Activated CD4-positive, alpha-beta memory T cell treated with anti-CD3 and anti-CD28 coated beads, Interleukin-2, amount 10 ng/mL, durations not matched to agents 7 days and 5 days (primary cell): ENCODE results near the gene TYRP1. TPM values are rescaled to one million over a fixed set of nuclear protein-coding genes. Genes with fewer than 3 reads are reported as not detected.
"Not testable (repeated sequence)": the region's sequence is repeated elsewhere in the genome, so short reads cannot be mapped to it uniquely, and the experiment has no call there.

Experiments
- CTCF ChIA-PET: fragments of 350-600 bp; sonication (Branson Sonifier 250); formaldehyde crosslinking; loops from one replicate; lab custom pipeline; 2021; ENCODE audit warnings: antibody characterized with exemption, inconsistent platforms; lab: Charles Lee
- POLR2A ChIA-PET: fragments of 350-600 bp; sonication (Branson Sonifier 250); formaldehyde crosslinking; loops from one replicate; lab custom pipeline; 2021; ENCODE audit warnings: antibody characterized with exemption; lab: Charles Lee
- DNase-seq: peaks from one replicate; pipeline ENCODE4 v3.0.0-alpha.2; 2020
- H3K27ac Mint-ChIP-seq: one replicate; pipeline ENCODE4 v1.8.0; 2021; ENCODE audit warnings: mild to moderate bottlenecking, mixed read lengths
- H3K27me3 Mint-ChIP-seq: one replicate; pipeline ENCODE4 v1.8.0; 2021; ENCODE audit warnings: mixed read lengths
- H3K36me3 Mint-ChIP-seq: one replicate; pipeline ENCODE4 v1.8.0; 2021; ENCODE audit warnings: low read depth, mixed read lengths
- H3K4me1 Mint-ChIP-seq: one replicate; pipeline ENCODE4 v1.8.0; 2021; ENCODE audit warnings: mixed read lengths
- H3K4me3 Mint-ChIP-seq: one replicate; pipeline ENCODE4 v1.8.0; 2021; ENCODE audit warnings: mild to moderate bottlenecking, mixed read lengths
- H3K9me3 Mint-ChIP-seq: one replicate; pipeline ENCODE4 v1.8.0; 2021; ENCODE audit warnings: mixed read lengths
- total RNA-seq, 2 experiments: library from RNA; stranded (reverse); gene quantifications; one replicate each; pipeline ENCODE4 v1.2.3, GENCODE V29; 2021

Gene TYRP1
- total RNA-seq, 2 experiments from 2014 or later: not detected

DNA sequence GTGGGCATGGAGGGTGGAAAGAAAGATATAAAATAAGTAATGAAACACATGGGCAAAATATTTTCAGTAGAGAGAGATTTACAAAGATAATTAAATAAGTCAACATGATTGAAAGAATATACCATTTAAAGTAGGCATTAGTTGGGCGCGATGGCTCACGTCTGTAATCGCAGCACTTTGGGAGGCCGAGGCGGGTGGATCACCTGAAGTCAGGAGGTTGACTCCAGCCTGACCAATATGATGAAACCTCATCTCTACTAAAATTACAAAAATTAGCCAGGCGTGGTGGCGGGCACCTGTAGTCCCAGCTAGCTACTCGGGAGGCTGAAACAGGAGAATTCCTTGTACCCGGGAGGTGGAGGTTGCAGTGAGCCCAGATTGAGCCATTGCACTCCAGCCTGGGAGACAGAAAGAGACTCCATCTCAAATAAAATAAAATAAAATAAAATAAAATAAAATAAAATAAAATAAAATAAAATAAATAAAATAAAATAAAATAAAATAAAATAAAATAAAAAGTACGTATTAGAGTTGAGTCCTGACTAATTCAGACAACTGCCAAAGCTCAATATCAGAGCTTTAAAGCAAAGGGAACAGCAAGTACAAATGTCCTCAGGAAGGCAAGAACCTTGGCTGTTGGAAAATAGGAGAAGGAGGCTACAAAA lies 15.6 kb upstream of the TYRP1 start:
- DNase-seq, H3K9me3 Mint-ChIP-seq, H3K4me1 Mint-ChIP-seq, POLR2A ChIA-PET, H3K36me3 Mint-ChIP-seq, CTCF ChIA-PET, H3K4me3 Mint-ChIP-seq, H3K27me3 Mint-ChIP-seq, H3K27ac Mint-ChIP-seq: not testable (repeated sequence)

DNA sequence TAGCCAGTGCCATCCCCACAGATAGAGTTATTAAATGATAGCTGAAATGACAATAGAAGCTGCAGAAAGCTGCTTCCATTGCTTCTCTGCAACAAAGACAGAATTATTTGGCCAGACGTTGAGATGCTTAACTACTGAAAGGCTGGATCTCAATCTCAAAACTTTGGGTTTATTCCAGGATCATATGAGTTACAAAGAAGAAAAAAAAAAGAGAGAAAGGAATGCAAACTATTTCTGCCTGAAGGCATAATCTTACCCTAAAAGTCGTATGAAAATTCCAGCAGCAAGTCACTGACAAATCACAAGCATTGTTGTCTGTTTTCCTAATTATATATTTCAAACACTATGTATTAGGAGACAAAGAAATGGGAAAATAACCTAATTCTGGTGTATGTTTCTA lies 12.8 kb upstream of the TYRP1 start:
- H3K27me3 Mint-ChIP-seq: no peaks in the 10 kb centered on the region
- CTCF ChIA-PET: no interaction called here
- peaks cover 9% of the 10 kb centered on the region for H3K9me3 Mint-ChIP-seq
- H3K36me3 Mint-ChIP-seq: no peaks in the 10 kb centered on the region
- no peak overlapping the region for H3K27ac Mint-ChIP-seq
- no peak for DNase-seq
- no peak overlapping the region for H3K4me3 Mint-ChIP-seq
- no peaks in the 10 kb centered on the region for H3K4me1 Mint-ChIP-seq
- POLR2A ChIA-PET: no interaction called here

DNA sequence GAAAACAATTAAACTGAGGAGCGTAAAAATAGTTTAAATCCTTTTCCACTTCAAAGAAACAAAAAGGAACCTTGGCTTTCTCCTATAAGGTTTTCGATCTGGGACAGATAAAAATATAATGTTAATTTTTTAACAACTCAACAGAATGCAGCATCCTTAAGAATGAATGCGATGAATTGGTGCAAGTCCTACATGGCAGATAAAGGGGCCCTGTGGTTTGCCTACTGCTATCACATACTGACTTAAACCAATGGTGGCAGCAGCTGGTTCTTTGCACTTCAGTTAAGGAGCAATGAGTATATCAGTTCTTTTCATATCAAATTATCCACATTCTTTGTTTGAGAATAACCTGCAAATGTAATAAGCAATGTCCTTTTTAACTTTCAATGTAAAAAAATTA lies 12.4 kb upstream of the TYRP1 start:
- POLR2A ChIA-PET: interaction anchor here (0.7 kb wide), 1 partner anchor 302 kb away, joined by 3 read pairs; no protein-coding TSS in a partner anchor
- no peak overlapping the region for H3K4me3 Mint-ChIP-seq

GRCh38 chr9:12681620-12682019 lies 11.6 kb upstream of the TYRP1 start:
- H3K36me3 Mint-ChIP-seq: no peaks in the 10 kb centered on the region
- ChIA-PET POLR2A (interaction anchor here (0.7 kb wide), 1 partner anchor 303 kb away, joined by 3 read pairs; no protein-coding TSS in a partner anchor), CTCF (no interaction called here)

More for the DNA sequence above, 12.4 kb upstream of the TYRP1 start:
- DNase-seq: no peak
- Mint-ChIP-seq H3K36me3 (no peaks in the 10 kb centered on the region), H3K27ac (no peak overlapping the region), H3K27me3 (no peaks in the 10 kb centered on the region), H3K9me3 (peaks cover 9% of the 10 kb centered on the region), H3K4me1 (no peaks in the 10 kb centered on the region)
- CTCF ChIA-PET: no interaction called here

DNA sequence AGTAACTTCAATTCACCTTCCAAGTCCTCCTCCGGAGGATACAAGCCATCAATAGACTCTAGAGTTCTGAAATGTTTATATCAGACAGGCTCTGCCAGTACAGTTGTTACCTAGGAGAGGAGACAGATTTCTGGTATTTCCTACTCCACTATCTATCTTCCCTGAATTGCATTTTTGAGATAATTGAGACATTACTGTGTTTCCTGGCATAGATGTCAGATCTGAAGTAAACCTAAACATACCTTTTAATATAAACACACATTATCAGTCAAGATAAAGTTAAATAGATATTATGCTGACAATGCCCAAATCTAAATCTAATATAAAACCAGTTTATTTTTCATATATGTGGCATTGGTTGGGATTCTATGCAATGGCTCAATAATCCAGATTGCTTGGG lies 8.2 kb upstream of the TYRP1 start:
- Mint-ChIP-seq H3K9me3 (peaks cover 9% of the 10 kb centered on the region), H3K36me3 (no peaks in the 10 kb centered on the region), H3K4me3 (no peak overlapping the region), H3K4me1 (no peaks in the 10 kb centered on the region), H3K27ac (no peak overlapping the region), H3K27me3 (no peaks in the 10 kb centered on the region)
- no peak for DNase-seq
- ChIA-PET POLR2A (no interaction called here), CTCF (no interaction called here)

More at GRCh38 chr9:12681620-12682019, 11.6 kb upstream of the TYRP1 start:
- Mint-ChIP-seq H3K27ac (no peak overlapping the region), H3K27me3 (no peaks in the 10 kb centered on the region), H3K4me1 (no peaks in the 10 kb centered on the region), H3K9me3 (peaks cover 9% of the 10 kb centered on the region), H3K4me3 (no peak overlapping the region)
- no peak for DNase-seq

DNA sequence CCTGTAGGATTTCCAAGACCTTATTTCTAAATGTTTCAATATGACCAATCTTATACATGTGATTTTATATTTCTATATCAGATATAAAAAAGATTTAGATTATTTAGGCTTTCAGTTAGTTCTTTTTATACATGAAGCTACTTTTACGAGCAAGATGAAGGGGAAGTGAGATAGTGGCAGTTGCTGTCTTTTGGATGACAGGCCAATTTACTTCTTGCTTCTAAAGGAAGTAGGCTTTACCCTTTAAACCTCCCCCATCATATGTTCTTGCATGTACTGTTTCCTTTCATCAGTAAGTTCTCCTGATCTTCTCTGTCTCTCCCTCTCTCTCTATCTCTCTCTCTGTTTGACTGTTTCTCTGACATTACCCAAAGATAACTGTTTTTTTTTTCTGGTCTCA lies 4.0 kb upstream of the TYRP1 start:
- no peaks in the 10 kb centered on the region for H3K4me1 Mint-ChIP-seq
- H3K27me3 Mint-ChIP-seq: no peaks in the 10 kb centered on the region
- H3K4me3 Mint-ChIP-seq: no peak overlapping the region
- peaks cover 7% of the 10 kb centered on the region for H3K9me3 Mint-ChIP-seq
- POLR2A ChIA-PET: no interaction called here
- CTCF ChIA-PET: no interaction called here
- no peaks in the 10 kb centered on the region for H3K36me3 Mint-ChIP-seq
- H3K27ac Mint-ChIP-seq: no peak overlapping the region
- DNase-seq: no peak

GRCh38 chr9:12694013-12694412 lies 828 bp downstream of the TYRP1 start:
- H3K4me3 Mint-ChIP-seq: no peak overlapping the region
- CTCF ChIA-PET: no interaction called here
- no peaks in the 10 kb centered on the region for H3K36me3 Mint-ChIP-seq
- no peaks in the 10 kb centered on the region for H3K4me1 Mint-ChIP-seq
- no peak overlapping the region for H3K27ac Mint-ChIP-seq
- no peak for DNase-seq
- POLR2A ChIA-PET: no interaction called here
- peaks cover 5% of the 10 kb centered on the region for H3K9me3 Mint-ChIP-seq
- no peaks in the 10 kb centered on the region for H3K27me3 Mint-ChIP-seq

DNA sequence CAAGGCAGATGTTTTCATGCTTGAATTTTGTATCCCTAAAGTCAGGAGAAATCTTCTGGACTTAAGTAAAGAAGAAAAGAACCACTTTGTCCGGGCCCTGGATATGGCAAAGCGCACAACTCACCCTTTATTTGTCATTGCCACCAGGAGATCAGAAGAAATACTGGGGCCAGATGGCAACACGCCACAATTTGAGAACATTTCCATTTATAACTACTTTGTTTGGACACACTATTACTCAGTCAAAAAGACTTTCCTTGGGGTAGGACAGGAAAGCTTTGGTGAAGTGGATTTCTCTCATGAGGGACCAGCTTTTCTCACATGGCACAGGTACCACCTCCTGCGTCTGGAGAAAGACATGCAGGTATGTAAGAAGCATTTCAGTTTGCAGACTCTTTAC lies 2.3 kb downstream of the TYRP1 start:
- Mint-ChIP-seq H3K36me3 (no peaks in the 10 kb centered on the region), H3K4me1 (no peaks in the 10 kb centered on the region), H3K27ac (no peak overlapping the region), H3K9me3 (peaks cover 5% of the 10 kb centered on the region), H3K4me3 (no peak overlapping the region), H3K27me3 (no peaks in the 10 kb centered on the region)
- DNase-seq: no peak
- POLR2A ChIA-PET: no interaction called here
- CTCF ChIA-PET: no interaction called here

DNA sequence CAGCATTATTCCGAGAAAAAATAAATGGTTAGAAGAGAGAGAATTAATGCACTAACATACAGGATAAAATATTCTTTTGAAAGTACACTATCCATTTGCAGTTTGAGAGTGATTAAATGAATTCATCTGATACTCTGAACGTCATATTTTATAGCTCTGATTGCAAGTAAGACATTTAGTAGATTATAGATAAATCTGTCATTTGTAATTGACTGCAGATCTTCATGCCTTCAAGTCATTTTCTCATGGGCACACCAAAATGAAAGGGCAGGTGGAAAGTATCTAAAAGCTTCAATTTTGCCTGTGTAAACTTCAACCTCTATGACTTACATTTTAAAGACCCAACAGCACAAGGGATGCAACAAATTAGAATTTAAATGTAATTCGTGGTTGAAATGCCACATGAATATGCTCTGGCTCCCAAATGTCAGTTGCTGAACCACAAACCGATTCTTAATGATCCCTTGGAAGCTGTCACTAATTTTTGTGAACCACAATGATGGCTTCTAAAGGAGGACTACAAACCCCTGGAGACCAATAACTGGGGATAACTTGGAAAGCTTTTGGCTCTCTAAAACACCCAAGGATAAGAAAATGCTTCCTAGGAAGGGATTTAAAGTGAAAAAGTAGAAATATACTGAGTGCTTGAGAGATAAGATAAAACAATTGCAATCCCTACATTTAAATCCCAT lies 3.9 kb downstream of the TYRP1 start:
- no peak overlapping the region for H3K4me3 Mint-ChIP-seq
- H3K9me3 Mint-ChIP-seq: peaks cover 5% of the 10 kb centered on the region
- no peak overlapping the region for H3K27ac Mint-ChIP-seq
- no peaks in the 10 kb centered on the region for H3K36me3 Mint-ChIP-seq
- H3K4me1 Mint-ChIP-seq: no peaks in the 10 kb centered on the region
- DNase-seq: no peak
- H3K27me3 Mint-ChIP-seq: no peaks in the 10 kb centered on the region
- ChIA-PET POLR2A (no interaction called here), CTCF (no interaction called here)

- no peaks in the 10 kb centered on the region for H3K27me3 Mint-ChIP-seq
- CTCF ChIA-PET: no interaction called here
- H3K4me1 Mint-ChIP-seq: no peaks in the 10 kb centered on the region
Observed at GRCh38 chr9:12697719-12698118, 4.5 kb downstream of the TYRP1 start.

GRCh38 chr9:12698266-12698665 lies 5.1 kb downstream of the TYRP1 start:
- ChIA-PET POLR2A (no interaction called here), CTCF (no interaction called here)
- Mint-ChIP-seq H3K36me3 (no peaks in the 10 kb centered on the region), H3K4me3 (no peak overlapping the region), H3K9me3 (peaks cover 5% of the 10 kb centered on the region), H3K4me1 (no peaks in the 10 kb centered on the region), H3K27ac (no peak overlapping the region), H3K27me3 (no peaks in the 10 kb centered on the region)
- no peak for DNase-seq

More at GRCh38 chr9:12697719-12698118, 4.5 kb downstream of the TYRP1 start:
- Mint-ChIP-seq H3K4me3 (no peak overlapping the region), H3K9me3 (peaks cover 5% of the 10 kb centered on the region), H3K27ac (no peak overlapping the region), H3K36me3 (no peaks in the 10 kb centered on the region)
- POLR2A ChIA-PET: no interaction called here
- DNase-seq: no peak

DNA sequence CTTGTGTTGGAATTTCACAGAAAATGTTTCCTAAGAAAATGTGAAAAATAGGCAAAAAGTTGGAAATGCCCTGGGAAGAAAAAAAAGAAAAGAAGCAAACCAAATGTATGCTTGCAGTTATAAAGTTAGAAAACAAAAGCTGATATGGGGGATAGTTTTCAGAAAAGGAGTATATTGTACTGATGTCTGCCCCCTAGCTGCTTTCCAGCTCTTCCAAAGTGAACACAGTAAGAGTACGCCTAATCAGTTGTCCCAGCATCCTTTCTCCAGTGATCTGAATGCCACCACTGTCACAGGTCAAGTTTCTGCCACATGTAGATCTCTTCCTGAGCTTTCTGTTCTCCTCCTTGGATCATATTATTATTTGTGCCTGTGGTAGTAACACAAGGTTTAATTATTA lies 5.8 kb downstream of the TYRP1 start:
- ChIA-PET POLR2A (no interaction called here), CTCF (no interaction called here)
- Mint-ChIP-seq H3K27ac (no peak overlapping the region), H3K9me3 (peaks cover 5% of the 10 kb centered on the region), H3K4me3 (no peak overlapping the region), H3K27me3 (no peaks in the 10 kb centered on the region), H3K36me3 (no peaks in the 10 kb centered on the region), H3K4me1 (no peaks in the 10 kb centered on the region)
- DNase-seq: no peak

GRCh38 chr9:12699529-12699928 lies 6.3 kb downstream of the TYRP1 start:
- CTCF ChIA-PET: no interaction called here
- Mint-ChIP-seq H3K27me3 (no peaks in the 10 kb centered on the region), H3K4me3 (no peak overlapping the region), H3K4me1 (no peaks in the 10 kb centered on the region), H3K36me3 (no peaks in the 10 kb centered on the region), H3K9me3 (peaks cover 5% of the 10 kb centered on the region), H3K27ac (no peak overlapping the region)
- POLR2A ChIA-PET: no interaction called here
- DNase-seq: no peak

- ChIA-PET POLR2A (no interaction called here), CTCF (no interaction called here)
- Mint-ChIP-seq H3K9me3 (peaks cover 1% of the 10 kb centered on the region), H3K36me3 (no peaks in the 10 kb centered on the region), H3K27ac (no peak overlapping the region), H3K27me3 (no peaks in the 10 kb centered on the region), H3K4me1 (no peaks in the 10 kb centered on the region), H3K4me3 (no peak overlapping the region)
- no peak for DNase-seq
Observed at GRCh38 chr9:12701126-12701525, 7.9 kb downstream of the TYRP1 start.
